ENCODE results near the gene RAB40AL. TPM values are rescaled to one million over a fixed set of nuclear protein-coding genes. Genes with fewer than 3 reads are reported as not detected.

RAB40AL gene
- total and polyA plus RNA-seq, 2 donors (not counting 1 experiment from before 2014, with no cell fraction given): 0.34 to 0.48 TPM

GRCh38 chrX:102963955-102964354, 26.9 kb downstream of the RAB40AL start:
- Mint-ChIP-seq H3K4me3 (no peak overlapping the region), H3K27ac (no peak overlapping the region), H3K4me1 (no peaks in the 10 kb centered on the region), H3K9me3 (ENCODE audit: insufficient read depth) (peaks cover 5% of the 10 kb centered on the region), H3K27me3 (no peaks in the 10 kb centered on the region)
- ChIA-PET CTCF (interaction anchor here (1.6 kb wide), 1 partner anchor 12 kb away, joined by 3 read pairs; no protein-coding TSS in a partner anchor), POLR2A (no interaction called here)
- no peaks in the 10 kb centered on the region for H3K79me2 ChIP-seq (ENCODE audit: control insufficient read depth, insufficient read depth, low read length)
- H3K27me3 ChIP-seq (replicated peaks in 1 of 4; ENCODE audit: control extremely low read depth in 1 of 4, control insufficient read depth in 3 of 4, insufficient read depth in 4 of 4, low read length in 3 of 4): no peaks in the 10 kb centered on the region
- H3K36me3 ChIP-seq (replicated peaks in 1 of 2; ENCODE audit: control extremely low read depth in 1 of 2, control insufficient read depth in 1 of 2, extremely low read depth in 1 of 2, insufficient read depth in 2 of 2, low read length in 1 of 2): no peaks in the 10 kb centered on the region
- H3K9me3 ChIP-seq (ENCODE audit: control extremely low read depth in 1 of 3, control insufficient read depth in 2 of 3, insufficient read depth in 1 of 3, low read length in 2 of 3): peaks cover 0 to 9% (median 0%) of the 10 kb centered on the region in 3 donors
- no peak overlapping the region for H3K27ac ChIP-seq (ENCODE audit: low read length in 2 of 2)
- no peak overlapping the region for H2AFZ ChIP-seq (ENCODE audit: insufficient read depth, low read depth, low read length, poor library complexity, severe bottlenecking)
- H3K4me1 ChIP-seq (ENCODE audit: control insufficient read depth in 2 of 2, insufficient read depth in 2 of 2, low read length in 2 of 2): no peaks in the 10 kb centered on the region
- no peak overlapping the region for H3K9ac ChIP-seq (ENCODE audit: low read length)
- ATAC-seq (ENCODE audit: low read depth) (no peak), DNase-seq (no peak)
- intact Hi-C loops (cut with micrococcal nuclease): no loop called here
- H4K20me1 ChIP-seq (ENCODE audit: control insufficient read depth, insufficient read depth, low read length, poor library complexity, severe bottlenecking): no peaks in the 10 kb centered on the region
- no peak overlapping the region for H3K4me2 ChIP-seq (replicated peaks; ENCODE audit: low read depth, low read length, poor library complexity, severe bottlenecking)
- no peak overlapping the region for H3K4me3 ChIP-seq (ENCODE audit: control extremely low read depth in 1 of 5, extremely low read depth in 1 of 5, insufficient read depth in 1 of 5, low read depth in 2 of 5, low read length in 4 of 5)
- TF ChIP-seq CTCF (IDR thresholded peaks at IDR 0.05) (no peak), EZH2 (IDR thresholded peaks at IDR 0.05; ENCODE audit: borderline replicate concordance, insufficient read depth, low read depth, low read length, poor library complexity, severe bottlenecking) (no peak)
- no CpG with 5 or more reads among the region's 1 CpG for WGBS (ENCODE audit: insufficient coverage)

- Mint-ChIP-seq H3K9me3 (ENCODE audit: insufficient read depth) (peaks cover 6% of the 10 kb centered on the region), H3K27me3 (no peaks in the 10 kb centered on the region), H3K4me3 (no peak overlapping the region), H3K27ac (no peak overlapping the region), H3K4me1 (no peaks in the 10 kb centered on the region)
- POLR2A ChIA-PET: no interaction called here
- no peaks in the 10 kb centered on the region for H3K36me3 ChIP-seq (replicated peaks in 1 of 2; ENCODE audit: control extremely low read depth in 1 of 2, control insufficient read depth in 1 of 2, extremely low read depth in 1 of 2, insufficient read depth in 2 of 2, low read length in 1 of 2)
- DNase-seq (no peak), ATAC-seq (ENCODE audit: low read depth) (no peak)
- no peak for TF ChIP-seq EZH2 (IDR thresholded peaks at IDR 0.05; ENCODE audit: borderline replicate concordance, insufficient read depth, low read depth, low read length, poor library complexity, severe bottlenecking)
- TF ChIP-seq CTCF (IDR thresholded peaks at IDR 0.05): no peak
- H3K9ac ChIP-seq (ENCODE audit: low read length): no peak overlapping the region
- no peak overlapping the region for H3K27ac ChIP-seq (ENCODE audit: low read length in 2 of 2)
- H3K9me3 ChIP-seq (ENCODE audit: control extremely low read depth in 1 of 3, control insufficient read depth in 2 of 3, insufficient read depth in 1 of 3, low read length in 2 of 3): peaks cover 0 to 9% (median 0%) of the 10 kb centered on the region in 3 donors
- H2AFZ ChIP-seq (ENCODE audit: insufficient read depth, low read depth, low read length, poor library complexity, severe bottlenecking): no peak overlapping the region
- H3K79me2 ChIP-seq (ENCODE audit: control insufficient read depth, insufficient read depth, low read length): no peaks in the 10 kb centered on the region
- CTCF ChIA-PET: interaction anchor here (1.6 kb wide), 1 partner anchor 13 kb away, joined by 3 read pairs; no protein-coding TSS in a partner anchor
- no peaks in the 10 kb centered on the region for H3K27me3 ChIP-seq (replicated peaks in 1 of 4; ENCODE audit: control extremely low read depth in 1 of 4, control insufficient read depth in 3 of 4, insufficient read depth in 4 of 4, low read length in 3 of 4)
- no peaks in the 10 kb centered on the region for H4K20me1 ChIP-seq (ENCODE audit: control insufficient read depth, insufficient read depth, low read length, poor library complexity, severe bottlenecking)
- intact Hi-C loops (cut with micrococcal nuclease): no loop called here
- H3K4me1 ChIP-seq (ENCODE audit: control insufficient read depth in 2 of 2, insufficient read depth in 2 of 2, low read length in 2 of 2): no peaks in the 10 kb centered on the region
- H3K4me2 ChIP-seq (replicated peaks; ENCODE audit: low read depth, low read length, poor library complexity, severe bottlenecking): no peak overlapping the region
- H3K4me3 ChIP-seq (ENCODE audit: control extremely low read depth in 1 of 5, extremely low read depth in 1 of 5, insufficient read depth in 1 of 5, low read depth in 2 of 5, low read length in 4 of 5): no peak overlapping the region
- WGBS (ENCODE audit: insufficient coverage): no CpG with 5 or more reads among the region's 1 CpG
Measured at GRCh38 chrX:102964940-102965339, 27.9 kb downstream of the RAB40AL start.

Measured in B cell (primary cell).